Stromal cell of bone marrow (primary cell): Measurements from ENCODE around the gene KISS1R.

Experiments
- DNase-seq: peaks from one replicate; pipeline ENCODE4 v3.0.0-alpha.2; 2012; ENCODE audit warnings: low read depth

The KISS1R gene

GRCh38 chr19:938233-938923, 21.2 kb downstream of the KISS1R start:
- no peak for DNase-seq

GRCh38 chr19:939439-939838, 22.3 kb downstream of the KISS1R start:
- DNase-seq, result no peak

- DNase-seq, result no peak
These were observed 22.8 kb downstream of the KISS1R start for GRCh38 chr19:939922-940321.

- DNase-seq, result no peak
These were observed 23.6 kb downstream of the KISS1R start for GRCh38 chr19:940591-941291.

GRCh38 chr19:941292-942132, 24.4 kb downstream of the KISS1R start:
- no peak for DNase-seq

GRCh38 chr19:942133-942645, 25.1 kb downstream of the KISS1R start:
- DNase-seq, result no peak

GRCh38 chr19:943551-944170, 26.5 kb downstream of the KISS1R start:
- no peak for DNase-seq

- DNase-seq, result no peak
These were observed 27.0 kb downstream of the KISS1R start for GRCh38 chr19:944171-944567.

- no peak for DNase-seq
These were observed 27.6 kb downstream of the KISS1R start for GRCh38 chr19:944663-945241.

- no peak for DNase-seq
These were observed 28.5 kb downstream of the KISS1R start for GRCh38 chr19:945401-946252.

- no peak for DNase-seq
These were observed 30.1 kb downstream of the KISS1R start for GRCh38 chr19:947090-947706.

GRCh38 chr19:947707-948539, 30.8 kb downstream of the KISS1R start:
- no peak for DNase-seq

GRCh38 chr19:948842-949496, 31.8 kb downstream of the KISS1R start:
- no peak for DNase-seq

GRCh38 chr19:950352-951066, 33.4 kb downstream of the KISS1R start:
- DNase-seq, result no peak

- no peak for DNase-seq
These were observed 35.0 kb downstream of the KISS1R start for GRCh38 chr19:952049-952679.

GRCh38 chr19:952680-953444, 35.7 kb downstream of the KISS1R start:
- no peak for DNase-seq
